Measurements from ENCODE around the gene CRAMP1.

GRCh38 chr16:1687427-1688316, 75.5 kb downstream of the CRAMP1 start:
- TF ChIP-seq CTCF (IDR thresholded peaks at IDR 0.05) (no peak), POLR2AphosphoS5 (IDR thresholded peaks at IDR 0.05; ENCODE audit: low read depth, low read length) (no peak), SIN3A (IDR thresholded peaks at IDR 0.05; ENCODE audit: borderline replicate concordance, insufficient read depth, low read depth, low read length) (no peak), REST (IDR thresholded peaks at IDR 0.05; ENCODE audit: insufficient read depth in 1 of 2, low read depth in 2 of 2, low read length in 1 of 2) (no peak)
